Erythroblast (primary cell): ENCODE measurements around the gene DIAPH2.

Experiments
- GATA1 ChIP-seq: IDR thresholded peaks from 2 replicates; pipeline ENCODE4 v1.6.1; 2011; ENCODE audit warnings: low read depth, mild to moderate bottlenecking, control low read depth, low read length, moderate library complexity
- POLR2A ChIP-seq: IDR thresholded peaks from 2 replicates; pipeline ENCODE4 v1.6.1; 2011; ENCODE audit warnings: mild to moderate bottlenecking, low read length

- no peak for TF ChIP-seq POLR2A
- no peak for TF ChIP-seq GATA1
Measured at GRCh38 chrX:96683997-96684338, 674 bp upstream of the DIAPH2 start.
